ENCODE data around the gene MBP.

Gene MBP

DNA sequence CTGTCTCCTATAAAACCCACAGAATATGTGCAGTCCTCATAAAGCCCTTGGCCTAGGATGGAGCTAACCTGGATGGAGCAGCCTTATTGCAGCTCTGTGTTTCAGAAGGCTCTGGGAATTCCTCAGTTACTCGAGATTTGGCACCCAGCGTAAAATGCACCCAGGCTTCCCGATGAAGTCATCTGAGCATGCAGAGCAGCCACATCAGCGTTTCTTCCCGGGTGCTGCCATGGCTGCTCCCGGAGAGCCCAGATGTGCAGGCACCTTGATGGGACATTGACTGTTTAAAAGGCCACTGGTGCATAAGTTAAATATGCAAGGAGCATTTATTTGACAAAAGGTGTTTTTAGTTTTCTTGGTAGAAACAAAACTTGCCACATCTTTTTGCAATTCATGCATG is 115.2 kb downstream of the MBP start:
- no peak for DNase-seq

DNA sequence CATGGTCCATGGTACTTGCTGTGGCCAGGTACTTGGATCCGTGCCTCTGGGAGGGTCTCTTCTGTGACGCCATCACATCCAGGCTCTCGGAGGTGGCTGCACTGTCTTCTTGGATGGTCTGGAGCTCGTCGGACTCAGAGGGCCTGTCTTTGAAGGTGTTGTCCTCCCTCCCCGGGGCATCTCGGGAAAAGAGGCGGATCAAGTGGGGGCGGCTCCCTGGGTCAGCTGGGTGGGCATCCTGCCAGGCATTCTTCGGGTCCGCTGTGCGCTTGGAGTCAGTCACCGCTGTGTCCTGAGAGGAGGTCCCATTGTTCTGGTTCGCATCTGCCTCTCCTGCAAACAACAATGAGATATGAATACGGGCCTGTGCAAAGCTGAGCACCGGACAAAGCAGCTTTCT is 115.6 kb downstream of the MBP start:
- no peak for DNase-seq

DNA sequence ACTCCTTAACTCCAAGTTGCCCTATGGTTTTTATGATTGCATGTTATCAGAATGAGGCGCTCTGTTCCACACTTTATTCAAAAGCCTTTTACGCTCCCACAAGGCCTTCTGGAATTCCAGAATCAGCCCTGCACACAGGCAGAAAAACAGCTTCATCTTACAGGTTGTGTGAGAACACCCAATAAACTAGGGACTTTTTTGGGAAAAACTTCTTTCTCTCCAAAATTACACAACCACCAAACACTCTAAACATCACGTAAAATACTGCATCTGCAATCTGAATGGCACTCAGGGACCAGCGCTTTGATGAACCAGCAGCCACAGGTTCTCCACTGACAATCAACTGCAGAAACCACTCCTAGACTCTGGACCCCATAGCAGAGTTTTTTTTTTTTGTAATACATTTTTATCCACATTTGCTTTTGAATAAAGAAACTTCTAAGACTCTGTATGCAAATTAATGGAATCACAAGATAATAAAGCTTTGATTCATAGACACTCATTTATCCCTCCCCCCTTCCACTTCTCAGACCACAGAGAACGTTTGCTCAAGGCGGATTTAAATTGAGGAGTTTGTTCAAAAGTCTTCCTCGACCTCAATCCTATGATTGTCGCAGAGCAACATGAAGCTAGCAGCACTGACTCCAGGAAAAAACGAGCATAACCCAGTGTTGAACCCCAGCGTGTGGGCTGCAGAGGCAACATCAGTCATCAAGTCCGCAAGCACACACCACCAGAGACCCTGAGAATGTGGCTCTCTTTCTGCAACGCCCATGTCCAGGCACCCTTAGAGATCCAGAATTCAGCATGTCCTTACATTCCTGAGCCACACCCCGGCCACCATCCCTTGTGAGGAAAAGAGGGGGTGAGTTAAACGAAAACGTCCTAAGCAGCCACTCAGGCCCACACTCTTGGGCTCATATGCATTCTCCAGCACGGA is 116.5 kb downstream of the MBP start:
- DNase-seq, result no peak

DNA sequence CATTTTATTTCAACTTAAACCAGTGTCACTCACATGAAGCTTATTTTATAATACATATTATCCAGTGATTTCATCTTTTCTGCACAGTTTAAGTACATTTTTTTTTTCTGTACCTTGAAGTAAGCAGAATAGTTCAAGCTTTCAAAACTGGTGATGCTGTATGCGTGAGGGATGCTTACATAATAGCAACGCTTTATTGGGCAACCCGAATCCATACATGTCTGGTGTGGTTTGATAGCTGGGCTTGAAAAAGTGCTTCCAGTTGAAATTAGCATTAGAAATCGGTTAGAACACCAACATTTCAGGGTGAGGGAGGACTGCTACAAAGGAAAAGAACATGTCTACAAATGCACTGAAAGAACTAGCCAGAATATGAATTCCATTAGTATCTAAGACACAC is 117.4 kb downstream of the MBP start:
- no peak for DNase-seq

DNA sequence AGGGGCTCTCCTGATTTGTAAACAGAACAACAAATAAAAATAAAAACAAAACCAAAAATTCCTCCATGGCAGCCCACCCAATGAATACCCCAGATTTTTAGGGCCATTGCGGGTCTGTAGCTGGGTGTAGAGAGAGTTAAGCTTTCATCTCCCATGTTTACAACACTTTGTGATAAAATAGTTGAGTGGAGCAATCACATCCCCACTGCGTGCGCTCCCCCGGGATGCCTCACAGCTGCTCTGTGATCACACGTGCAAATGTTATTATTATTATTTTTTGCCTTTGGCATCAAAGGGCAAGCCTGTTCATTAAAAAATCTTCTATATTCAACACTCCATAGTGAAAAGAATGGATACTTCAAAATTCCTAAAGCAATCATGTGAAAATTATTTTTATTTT is 118.0 kb downstream of the MBP start:
- DNase-seq, result no peak

DNA sequence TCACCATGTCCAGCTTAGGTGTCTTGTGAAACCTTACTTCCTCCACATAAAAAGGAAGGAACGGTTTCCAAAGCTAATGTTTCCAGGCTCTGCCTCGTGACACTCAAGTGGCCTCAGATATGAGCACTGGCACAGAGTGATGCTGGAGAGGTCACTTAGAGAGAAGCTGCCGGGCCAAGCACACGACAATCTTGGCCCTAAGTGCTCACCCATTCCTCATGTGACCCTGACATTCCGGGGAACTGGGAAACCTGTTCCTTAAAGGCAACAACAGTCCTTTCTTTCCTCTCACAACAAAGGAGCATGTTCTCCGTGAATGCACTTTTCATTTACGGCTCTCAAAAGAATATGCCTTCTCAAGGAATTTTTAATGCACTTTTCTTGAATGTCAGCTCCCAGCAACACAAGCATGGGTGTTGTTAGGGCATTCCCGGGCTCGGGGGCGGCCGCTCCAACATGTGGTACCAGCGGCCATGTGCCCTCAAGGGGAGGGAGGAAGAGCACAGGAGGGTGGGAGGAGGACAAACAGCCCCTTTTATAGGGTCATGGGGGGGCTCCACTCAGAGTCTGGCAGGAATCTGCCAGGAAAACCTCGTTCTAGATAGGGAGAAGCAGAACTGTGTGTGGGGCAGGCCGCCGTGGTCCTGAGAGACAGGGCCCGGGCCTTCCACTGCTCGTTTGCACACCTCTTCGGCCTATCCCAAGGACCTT is 118.6 kb downstream of the MBP start:
- no peak for DNase-seq

DNA sequence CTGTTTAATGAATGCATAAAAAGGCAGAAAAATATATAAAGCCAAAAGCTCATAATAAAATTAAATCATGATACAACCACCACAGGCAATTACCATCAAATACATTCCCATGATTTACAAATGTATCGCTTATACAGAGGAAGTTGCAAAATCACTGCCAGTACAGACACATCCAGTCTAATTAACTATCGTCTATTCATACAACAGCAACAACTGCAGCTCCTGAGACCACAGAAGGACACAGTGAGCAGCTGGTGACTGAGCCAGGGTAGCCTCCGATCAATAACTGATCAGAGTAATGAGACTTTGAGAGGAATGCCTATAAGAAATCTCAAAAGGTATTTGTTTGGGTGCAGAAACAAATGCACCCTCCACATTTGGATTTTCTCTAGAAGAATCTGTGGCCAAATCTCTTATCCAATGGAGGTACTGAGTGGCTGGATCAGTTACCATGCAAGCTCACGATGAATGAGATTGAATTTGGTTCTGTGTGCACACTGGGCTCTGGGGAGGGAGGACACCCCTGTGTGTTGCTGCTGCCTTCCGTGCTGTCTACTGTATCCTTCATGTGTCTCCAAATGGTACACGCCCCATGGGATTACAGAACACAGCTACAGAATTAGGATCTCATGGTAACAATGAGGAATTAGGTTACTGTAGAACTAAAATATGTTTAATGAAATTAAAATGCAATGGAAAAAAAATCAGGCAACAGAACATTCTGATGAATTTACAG is 119.6 kb downstream of the MBP start:
- no peak for DNase-seq

DNA sequence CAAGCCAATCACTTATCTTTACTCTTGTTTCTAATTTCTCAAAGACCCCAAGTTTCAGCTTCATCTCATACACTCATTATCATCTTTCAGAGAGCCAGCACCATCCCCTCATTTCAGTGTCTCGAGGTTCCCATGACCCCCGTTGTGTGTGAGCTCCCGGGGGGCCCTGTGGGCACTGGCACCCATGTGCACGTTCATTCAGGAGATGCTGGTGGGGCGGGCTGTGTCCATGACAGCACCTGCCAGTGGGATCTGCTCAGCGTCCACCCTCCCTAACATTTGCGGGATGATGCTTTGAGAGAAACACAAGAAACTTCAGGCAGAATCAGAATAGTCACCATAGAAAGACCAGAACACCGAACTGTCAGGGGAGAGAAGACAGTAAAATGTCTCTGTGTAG is 120.5 kb downstream of the MBP start:
- DNase-seq, result no peak

DNA sequence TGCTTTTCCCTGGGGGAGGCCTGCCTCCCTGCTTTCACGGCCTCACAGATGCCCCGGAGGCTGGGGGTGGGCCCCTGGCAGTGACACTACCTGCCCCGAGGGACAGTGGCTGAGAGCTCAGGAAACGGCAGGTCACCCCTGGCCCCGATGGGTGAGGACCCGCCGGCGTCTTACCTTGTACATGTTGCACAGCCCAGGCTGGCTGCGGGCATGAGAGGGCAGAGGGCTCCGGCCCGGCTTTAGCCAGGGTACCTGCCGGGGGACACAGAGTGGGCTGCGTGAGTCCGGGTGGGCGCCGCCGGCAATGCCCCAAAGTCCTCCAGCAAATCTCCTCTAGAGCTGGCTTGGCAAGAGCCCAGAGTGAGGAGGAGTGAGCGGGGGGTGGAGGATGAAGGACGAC is 122.9 kb downstream of the MBP start:
- no peak for DNase-seq

DNA sequence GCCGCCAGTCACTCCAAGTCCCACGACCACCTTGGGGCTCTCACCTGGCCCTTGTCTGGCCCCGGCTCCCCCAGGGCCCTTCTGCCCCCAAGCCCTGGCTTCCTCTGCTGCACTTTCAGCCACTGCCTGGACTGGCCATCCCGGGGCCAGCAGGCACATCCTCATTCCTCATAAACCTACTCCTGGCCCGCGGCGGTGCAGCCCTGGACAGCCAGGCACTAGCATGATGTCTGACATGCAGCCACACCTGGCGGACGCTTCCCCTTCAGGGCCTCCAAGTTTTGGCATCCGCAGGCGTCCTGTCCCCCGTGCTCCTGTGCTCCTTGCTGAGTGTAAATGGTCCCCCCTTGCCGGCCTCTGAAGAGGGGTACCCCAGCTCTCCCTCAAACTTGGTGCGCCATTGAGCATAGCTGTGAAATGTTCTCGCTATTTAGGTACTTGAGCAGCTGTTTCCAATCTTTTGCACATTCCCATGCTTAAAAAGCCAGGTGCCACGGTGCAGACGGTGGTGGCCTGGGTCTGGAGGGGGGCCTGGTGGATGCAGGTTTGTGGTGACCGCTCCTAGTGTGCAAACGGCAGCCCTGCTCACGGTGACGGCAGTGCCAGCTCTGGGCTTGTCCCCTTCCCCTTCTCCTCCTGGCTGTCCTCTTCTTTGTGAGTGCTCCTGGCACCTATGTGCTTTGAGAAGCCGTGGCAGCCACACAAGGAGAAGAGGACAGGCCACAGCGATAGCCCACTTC is 123.8 kb downstream of the MBP start:
- DNase-seq, result no peak

DNA sequence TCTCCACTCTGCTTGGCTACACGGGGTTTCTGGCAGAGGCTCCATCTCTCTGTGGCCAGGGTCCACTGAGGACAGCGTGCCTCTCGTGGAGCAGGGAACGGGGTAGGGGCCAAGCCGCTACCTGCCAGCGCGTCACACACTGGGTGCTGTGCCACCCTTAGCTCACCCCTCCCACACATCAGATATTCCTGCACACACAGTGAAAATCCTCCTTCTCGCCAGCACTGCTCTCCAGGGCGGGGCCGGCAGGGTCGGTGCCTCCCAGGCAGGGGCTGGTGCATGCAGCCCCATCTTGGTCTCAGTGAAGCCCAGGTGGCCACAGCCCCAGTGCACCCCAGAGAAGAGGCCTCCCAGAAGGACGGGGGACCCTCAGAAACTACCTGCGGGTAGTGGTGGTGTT is 124.6 kb downstream of the MBP start:
- DNase-seq, result no peak

DNA sequence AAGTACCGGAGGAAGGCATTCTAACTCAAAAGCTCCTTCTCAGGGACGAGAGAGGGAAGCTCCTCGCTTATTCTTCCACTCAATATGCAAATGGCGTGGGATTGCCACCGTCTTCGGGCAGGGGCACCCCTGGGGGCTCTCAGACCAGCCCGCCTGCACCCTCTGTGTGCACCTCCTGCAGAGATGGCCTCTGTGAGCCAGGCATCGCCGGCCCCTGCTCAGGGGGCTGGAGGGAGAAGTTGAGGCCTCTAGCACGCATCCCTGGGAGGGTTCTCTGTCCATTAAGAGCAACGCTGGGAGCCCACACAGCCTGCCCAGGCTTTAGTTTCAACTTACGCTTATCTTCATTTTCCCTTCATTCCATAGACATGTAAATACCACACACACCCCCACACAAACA is 125.3 kb downstream of the MBP start:
- no peak for DNase-seq

DNA sequence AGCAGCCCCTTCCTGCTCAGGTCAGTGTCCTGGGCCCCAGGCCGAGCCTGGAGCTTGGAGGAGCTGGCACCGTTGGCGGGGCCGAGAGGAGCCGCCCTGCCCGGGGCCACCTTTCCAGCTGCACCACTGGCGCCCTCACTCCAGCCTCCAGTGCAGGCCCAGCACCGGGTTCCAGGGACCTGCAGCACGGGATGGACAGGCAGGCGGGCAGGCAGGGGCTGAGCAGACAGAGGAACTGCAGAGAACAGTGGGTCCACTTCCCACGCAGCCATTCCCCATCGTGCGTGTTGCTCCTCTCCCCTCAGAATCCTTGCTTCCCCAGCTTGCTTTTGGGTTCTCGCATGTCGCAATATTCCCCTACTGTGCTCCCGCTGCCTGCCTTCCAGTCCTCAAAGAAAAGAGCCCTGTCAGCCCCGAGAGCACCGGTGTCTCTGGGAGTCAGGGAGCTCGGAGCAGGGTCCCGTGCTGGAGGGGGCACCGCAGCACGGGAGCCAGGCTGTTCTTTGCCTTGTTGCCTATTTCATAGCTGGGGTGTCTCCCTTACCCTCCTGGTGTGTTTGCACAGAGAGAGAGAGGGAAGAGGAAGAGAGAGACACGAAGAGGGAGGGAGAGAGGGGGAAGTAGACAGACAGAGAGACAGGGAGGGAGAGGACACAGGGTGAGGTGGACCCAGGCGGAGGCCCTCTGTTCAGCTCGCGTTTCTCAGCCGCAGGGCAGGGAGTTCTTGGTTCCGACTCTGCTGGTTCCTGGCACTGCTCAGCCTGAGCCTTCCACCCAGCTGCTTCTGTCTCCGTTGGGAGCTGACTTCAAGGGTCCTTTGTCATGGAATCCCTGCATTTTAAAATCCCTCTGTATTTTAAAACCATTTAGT is 126.0 kb downstream of the MBP start:
- no peak for DNase-seq

DNA sequence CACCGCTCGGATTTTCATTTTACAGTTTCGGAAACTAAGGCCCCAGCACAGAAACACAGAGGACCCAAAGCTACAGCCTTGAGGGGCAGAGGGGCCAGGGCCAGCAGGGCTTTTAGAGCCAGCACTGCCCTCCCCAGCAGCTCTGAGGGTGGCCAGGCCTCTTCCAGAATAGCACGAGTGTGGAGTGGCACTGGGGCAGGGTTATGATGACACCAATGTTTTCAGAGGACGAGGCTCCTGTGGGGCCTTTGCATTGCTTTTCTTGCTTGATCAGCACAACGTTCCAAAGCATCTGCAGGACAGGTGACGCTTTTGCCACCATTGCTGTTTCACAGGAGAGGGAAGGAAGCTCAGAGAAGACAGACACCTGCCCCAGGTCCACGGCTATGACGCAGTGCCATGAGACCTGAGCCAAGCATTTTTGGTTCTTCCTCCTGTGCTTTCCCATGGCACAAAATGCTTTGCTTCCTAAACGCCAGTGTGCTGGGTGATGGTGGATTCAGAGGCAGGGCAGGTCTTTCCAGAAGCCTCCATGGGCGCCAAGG is 126.9 kb downstream of the MBP start:
- DNase-seq, result no peak

DNA sequence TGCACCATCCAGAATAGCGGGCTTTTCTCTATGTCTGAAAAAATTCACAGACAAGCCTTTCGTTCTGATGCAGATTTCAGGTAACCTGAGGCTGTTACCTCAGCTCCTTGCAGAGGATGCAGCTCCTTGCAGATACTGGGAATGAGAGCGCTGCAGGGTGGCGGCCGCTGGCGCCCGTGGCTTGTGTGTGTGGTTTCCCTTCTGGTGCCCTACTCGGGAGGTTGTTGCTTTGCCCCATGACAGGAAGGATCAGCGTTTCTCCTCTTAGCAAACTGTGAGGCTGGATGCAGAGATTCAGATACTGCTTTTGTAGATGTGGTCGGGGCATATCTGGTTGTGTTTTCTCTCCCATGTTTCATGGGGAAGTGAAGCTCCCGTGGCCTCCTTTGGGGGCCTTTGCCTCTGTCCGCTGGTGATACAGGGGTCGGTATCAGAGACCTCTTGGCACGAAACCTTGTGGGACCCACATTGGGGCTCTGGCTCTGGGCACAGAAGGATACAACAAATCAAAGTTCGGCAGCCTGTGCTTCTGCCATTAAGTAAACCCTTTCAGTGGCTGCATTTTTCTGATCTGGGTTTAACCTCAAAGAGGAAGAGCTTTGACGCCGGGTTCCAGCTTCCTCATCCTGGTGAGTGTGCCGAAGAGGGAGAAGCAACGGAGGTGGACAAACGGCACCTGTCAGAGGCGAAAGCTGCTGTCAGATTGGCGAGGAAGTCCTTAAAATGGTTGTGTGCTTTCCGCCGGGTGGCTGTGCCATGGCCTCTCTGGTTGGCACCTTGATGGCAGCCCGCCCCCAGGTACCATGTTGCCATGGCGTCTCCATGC is 127.8 kb downstream of the MBP start:
- DNase-seq, result no peak

DNA sequence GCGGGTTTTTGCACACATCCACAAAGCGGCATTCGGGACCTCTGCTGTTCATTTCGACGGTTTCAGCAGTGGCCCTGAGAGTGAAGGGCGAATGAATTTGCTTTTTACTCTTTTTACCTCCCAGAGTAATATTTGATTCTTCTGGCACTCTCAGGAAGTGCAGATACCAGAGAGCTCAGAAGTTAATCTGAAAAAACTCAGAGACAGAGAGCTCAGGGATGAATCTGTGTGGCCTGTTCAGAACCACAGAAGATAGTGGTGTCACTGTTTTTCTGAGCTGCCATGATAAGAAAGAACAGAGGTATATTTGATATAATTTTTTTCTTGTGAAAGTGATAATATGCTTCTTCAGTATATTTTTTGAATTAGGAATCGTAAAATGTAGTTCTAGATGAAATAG is 129.3 kb downstream of the MBP start:
- no peak for DNase-seq

DNA sequence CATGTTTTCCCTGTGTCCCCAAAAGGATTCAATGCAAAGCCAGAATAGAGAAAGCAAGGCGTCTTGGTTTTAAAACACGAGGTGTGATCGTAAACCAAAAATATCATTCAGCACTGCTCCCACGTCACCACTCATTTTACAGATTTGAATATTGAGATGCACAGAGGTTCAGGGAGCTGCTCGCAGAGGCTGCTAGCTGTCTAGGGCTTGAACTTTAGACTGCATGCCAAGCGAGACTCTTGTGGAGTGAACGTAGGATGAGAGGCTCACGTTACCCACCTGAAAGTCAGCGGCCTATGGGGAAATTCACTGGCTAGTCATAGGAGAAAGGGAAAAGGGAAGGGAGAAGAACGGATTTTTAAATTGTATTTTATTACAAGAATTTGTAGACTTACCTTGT is 130.1 kb downstream of the MBP start:
- DNase-seq, result no peak

DNA sequence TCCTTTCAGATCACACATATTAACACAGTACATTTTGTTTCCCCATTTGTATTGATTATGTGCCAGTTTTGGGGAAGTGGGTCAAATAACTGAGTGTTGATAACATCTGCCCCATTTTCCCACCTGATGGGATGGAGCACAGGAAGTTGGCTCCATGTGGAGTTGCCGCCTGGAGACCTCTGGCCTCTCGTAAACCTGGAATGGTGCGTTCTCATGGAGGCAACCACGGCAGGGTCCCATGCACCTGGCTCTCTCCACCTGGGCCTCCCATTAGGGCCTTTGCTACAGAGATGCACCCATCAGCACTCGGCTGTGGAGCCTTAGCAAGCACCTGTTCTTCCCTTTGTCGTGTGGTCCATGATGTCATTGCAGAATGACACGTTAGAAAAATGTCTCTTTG is 130.6 kb downstream of the MBP start:
- no peak for DNase-seq

DNA sequence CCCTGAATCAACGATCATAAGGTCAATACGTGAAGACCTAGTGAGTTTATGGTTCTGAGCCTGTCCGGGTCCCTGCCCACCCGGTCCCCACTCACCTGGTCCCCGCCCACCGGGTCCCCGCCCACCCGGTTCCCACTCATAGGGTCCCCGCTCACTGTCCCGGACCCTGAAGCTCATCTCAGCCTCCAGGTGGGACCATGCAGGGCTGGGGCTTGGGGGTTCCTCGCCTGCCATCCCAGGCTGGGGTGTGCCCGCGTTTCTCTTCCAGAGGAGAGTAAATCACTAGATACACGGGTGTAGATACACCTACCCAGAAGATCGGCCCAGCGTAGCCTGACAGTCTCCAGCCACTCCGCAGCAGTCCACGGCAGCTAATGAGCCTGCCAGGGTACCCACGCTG is 131.5 kb downstream of the MBP start:
- no peak for DNase-seq

DNA sequence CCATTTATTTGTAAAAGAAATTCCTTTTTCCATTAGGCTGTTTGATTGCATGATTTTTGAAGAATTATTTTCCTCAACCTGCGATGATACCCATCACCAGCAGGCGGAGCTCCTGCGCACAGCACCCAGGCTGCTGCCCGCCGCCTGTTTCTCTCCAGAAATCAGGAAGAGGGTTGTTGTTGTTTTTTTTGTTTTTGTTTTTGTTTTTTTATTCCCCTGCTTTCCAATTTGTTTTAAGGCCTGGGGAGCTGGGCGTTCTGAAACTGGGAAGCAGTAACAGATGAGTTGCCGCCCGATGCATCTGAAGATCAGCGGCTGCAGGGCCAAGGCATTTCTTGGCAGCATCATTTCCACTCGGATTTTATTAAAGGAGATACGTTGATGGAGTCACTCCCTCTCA is 132.1 kb downstream of the MBP start:
- no peak for DNase-seq

DNA sequence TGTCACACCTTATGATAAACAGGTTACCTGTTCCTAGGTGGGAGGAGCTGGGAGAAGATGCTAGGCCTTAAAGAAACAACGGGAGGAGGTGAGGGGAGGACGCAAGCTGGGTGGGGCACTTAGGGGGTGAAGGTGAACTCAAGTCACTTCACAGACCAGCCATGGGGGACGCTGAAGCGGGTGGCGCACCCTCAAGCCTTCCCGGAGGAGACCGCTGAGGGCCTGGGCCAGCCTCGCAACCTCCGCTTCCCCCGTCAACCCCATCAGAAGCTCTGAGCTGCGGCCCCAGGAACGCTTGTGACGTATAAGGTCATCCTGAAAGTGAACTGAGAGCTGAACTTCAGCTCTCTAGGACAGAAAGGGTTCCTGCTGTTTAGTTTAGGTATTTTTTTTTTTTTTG is 133.5 kb downstream of the MBP start:
- DNase-seq, result no peak

Measured in kidney glomerular epithelial cell (primary cell).